Body of pancreas (tissue), 4 donors: ENCODE data around the gene ZEB2. TPM values are rescaled to one million over a fixed set of nuclear protein-coding genes. Genes with fewer than 3 reads are reported as not detected.

ENCODE experiments used
- ATAC-seq: fragments of 150-250 bp; one replicate; pipeline ENCODE4 v1.9.1; 2016
- DNase-seq, 4 donors: peaks; one replicate each; pipeline ENCODE4 v3.0.0-alpha.2; 2019
- H3K27ac ChIP-seq, 4 donors: fragments of 200-600 bp; sonication (generic); 1 replicate in 3 of 4; 2 replicates in 1 of 4; pipeline versions ENCODE4 v1.5.1 to v1.6.1; 2016 to 2019; ENCODE audit warnings: mild to moderate bottlenecking in 1 of 4, mixed read lengths in 1 of 4, moderate library complexity in 1 of 4
- H3K27me3 ChIP-seq, 2 donors: fragments of 200-600 bp; sonication (generic); one replicate each; pipeline ENCODE4 v1.6.0; 2016; ENCODE audit warnings: mild to moderate bottlenecking in 1 of 2
- H3K36me3 ChIP-seq, 2 donors: fragments of 200-600 bp; sonication (generic); replicated peaks in 1 of 2; 2 replicates each; pipeline ENCODE4 v1.5.1; 2016; ENCODE audit warnings: low read depth in 2 of 2; ENCODE audit not compliant: insufficient read depth in 1 of 2
- H3K4me1 ChIP-seq: fragments of 200-600 bp; sonication (generic); one replicate; pipeline ENCODE4 v1.6.0; 2016
- H3K4me3 ChIP-seq, 2 donors: fragments of 200-600 bp; sonication (generic); 1 replicate in 1 of 2; 2 replicates in 1 of 2; pipeline ENCODE4 v1.5.1; 2016 to 2019
- H3K9me3 ChIP-seq, 3 donors: fragments of 200-600 bp; sonication (generic); 1 replicate in 2 of 3; 2 replicates in 1 of 3; pipeline ENCODE4 v1.5.1; 2016
- POLR2A ChIP-seq, 3 donors: fragments of 450-650 bp; IDR thresholded peaks; one replicate each; pipeline ENCODE4 v1.6.1; 2016; ENCODE audit warnings: antibody characterized with exemption in 3 of 3, mild to moderate bottlenecking in 2 of 3
- WGBS, 2 donors: methylation state at CpG; one replicate each; pipeline ENCODE4 v1.1.5; 2017; 5-methylcytosine and 5-hydroxymethylcytosine counted together
- intact Hi-C: fragments of 100-400 bp; cut with DNase I; formaldehyde crosslinking; loops from one replicate; pipeline ENCODE4 v1.15.1; 2023
- total RNA-seq, 2 donors: library from RNA; depleted of rRNA; stranded (reverse); fragments of >200 nt; gene quantifications; one replicate each; pipeline ENCODE4 v1.1.0, GENCODE V29; 2016
- TF ChIP-seq, protein P1 (sequence below), 7 experiments: fragments of 450-650 bp in 4 of 7; fragments of 200-600 bp in 3 of 7; sonication (generic) in 3 of 7; IDR thresholded peaks; one replicate each; pipeline ENCODE4 v1.5.1; 2016 to 2019; ENCODE audit warnings: antibody characterized with exemption in 7 of 7

Gene ZEB2
- total RNA-seq, 2 donors from 2014 or later, result 18.5 to 24.6 TPM

DNA sequence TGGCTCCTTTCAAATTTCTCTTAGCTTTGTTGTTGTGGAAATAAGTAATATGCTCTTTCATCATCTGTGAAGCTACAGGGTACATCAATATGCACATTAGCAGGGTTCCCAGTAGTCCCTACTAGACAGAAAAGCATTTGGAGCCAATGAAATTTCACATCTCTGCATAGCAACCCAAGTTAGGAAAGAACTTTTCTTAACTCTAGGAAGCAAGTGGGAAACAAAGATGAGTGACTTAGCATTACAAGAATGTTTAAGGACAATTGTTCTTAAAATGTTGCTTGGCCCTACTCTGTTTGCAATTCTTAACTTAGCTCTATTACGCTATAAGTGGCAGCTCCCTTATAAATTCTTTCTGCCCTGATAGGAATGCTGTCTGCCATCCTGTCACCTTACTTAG, 39.6 kb downstream of the ZEB2 start:
- Histone ChIP-seq H3K4me3 (no peak overlapping the region), H3K36me3 (no peaks in the 10 kb centered on the region), H3K4me1 (peaks cover 10% of the 10 kb centered on the region), H3K9me3 (no peaks in the 10 kb centered on the region), H3K27ac (no peak overlapping the region), H3K27me3 (no peaks in the 10 kb centered on the region)
- ATAC-seq, result no peak
- no peak for TF ChIP-seq POLR2A (IDR thresholded peaks at IDR 0.05)
- TF ChIP-seq, protein P1, sequence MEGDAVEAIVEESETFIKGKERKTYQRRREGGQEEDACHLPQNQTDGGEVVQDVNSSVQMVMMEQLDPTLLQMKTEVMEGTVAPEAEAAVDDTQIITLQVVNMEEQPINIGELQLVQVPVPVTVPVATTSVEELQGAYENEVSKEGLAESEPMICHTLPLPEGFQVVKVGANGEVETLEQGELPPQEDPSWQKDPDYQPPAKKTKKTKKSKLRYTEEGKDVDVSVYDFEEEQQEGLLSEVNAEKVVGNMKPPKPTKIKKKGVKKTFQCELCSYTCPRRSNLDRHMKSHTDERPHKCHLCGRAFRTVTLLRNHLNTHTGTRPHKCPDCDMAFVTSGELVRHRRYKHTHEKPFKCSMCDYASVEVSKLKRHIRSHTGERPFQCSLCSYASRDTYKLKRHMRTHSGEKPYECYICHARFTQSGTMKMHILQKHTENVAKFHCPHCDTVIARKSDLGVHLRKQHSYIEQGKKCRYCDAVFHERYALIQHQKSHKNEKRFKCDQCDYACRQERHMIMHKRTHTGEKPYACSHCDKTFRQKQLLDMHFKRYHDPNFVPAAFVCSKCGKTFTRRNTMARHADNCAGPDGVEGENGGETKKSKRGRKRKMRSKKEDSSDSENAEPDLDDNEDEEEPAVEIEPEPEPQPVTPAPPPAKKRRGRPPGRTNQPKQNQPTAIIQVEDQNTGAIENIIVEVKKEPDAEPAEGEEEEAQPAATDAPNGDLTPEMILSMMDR (IDR thresholded peaks at IDR 0.05), result no peak
- intact Hi-C loops, result no loop called here
- 91 to 95% methylated on average over 1 of the region's 1 CpG for WGBS, 2 donors
- no peak for DNase-seq

DNA sequence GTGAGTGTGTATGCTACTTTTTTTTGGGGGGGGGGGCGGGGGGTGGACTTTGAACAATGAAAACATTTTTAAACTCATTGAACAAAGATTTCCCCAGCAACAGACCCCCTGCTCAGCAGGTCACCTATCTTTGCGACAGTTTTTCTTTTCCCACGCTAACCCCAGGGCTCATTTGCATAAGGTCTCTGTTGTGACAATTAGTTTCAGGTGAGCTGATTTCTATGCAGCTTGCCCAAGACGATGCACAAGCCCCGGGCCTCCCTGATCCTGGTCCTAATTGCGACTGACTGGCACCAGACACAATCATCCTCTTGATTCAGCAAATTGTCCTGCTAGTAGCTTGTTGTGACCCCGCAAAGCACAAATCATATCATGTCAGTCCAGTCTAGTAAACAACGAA, 40.3 kb downstream of the ZEB2 start:
- no peaks in the 10 kb centered on the region for H3K36me3 ChIP-seq
- H3K9me3 ChIP-seq, result no peaks in the 10 kb centered on the region
- TF ChIP-seq POLR2A (IDR thresholded peaks at IDR 0.05), result no peak
- TF ChIP-seq, protein P1 (IDR thresholded peaks at IDR 0.05), result no peak
- DNase-seq (no peak), ATAC-seq (no peak)
- H3K27ac ChIP-seq, result no peak overlapping the region
- intact Hi-C loops, result no loop called here
- no peaks in the 10 kb centered on the region for H3K27me3 ChIP-seq
- 70 to 75% methylated on average over 8 of the region's 8 CpGs for WGBS, 2 donors
- peaks cover 10% of the 10 kb centered on the region for H3K4me1 ChIP-seq
- H3K4me3 ChIP-seq, result no peak overlapping the region

- no peaks in the 10 kb centered on the region for H3K27me3 ChIP-seq
- intact Hi-C loops, result no loop called here
- ATAC-seq, result no peak
- TF ChIP-seq, protein P1 (IDR thresholded peaks at IDR 0.05), result no peak
- no peak for TF ChIP-seq POLR2A (IDR thresholded peaks at IDR 0.05)
- DNase-seq, result no peak
- peaks cover 10% of the 10 kb centered on the region for H3K4me1 ChIP-seq
- no peak overlapping the region for H3K27ac ChIP-seq
- no peak overlapping the region for H3K4me3 ChIP-seq
- no peaks in the 10 kb centered on the region for H3K9me3 ChIP-seq
- 77 to 78% methylated on average over 4 of the region's 4 CpGs for WGBS, 2 donors
- no peaks in the 10 kb centered on the region for H3K36me3 ChIP-seq
These were observed 40.8 kb downstream of the ZEB2 start for GRCh38 chr2:144479138-144479537.

GRCh38 chr2:144477957-144478311, 42.0 kb downstream of the ZEB2 start:
- H3K4me1 ChIP-seq, result peaks cover 10% of the 10 kb centered on the region
- no peaks in the 10 kb centered on the region for H3K9me3 ChIP-seq
- intact Hi-C loops, result no loop called here
- ATAC-seq, result no peak
- no peaks in the 10 kb centered on the region for H3K36me3 ChIP-seq
- TF ChIP-seq POLR2A (IDR thresholded peaks at IDR 0.05), result no peak
- TF ChIP-seq, protein P1 (IDR thresholded peaks at IDR 0.05), result no peak
- no peaks in the 10 kb centered on the region for H3K27me3 ChIP-seq
- WGBS, 2 donors, result 89 to 91% methylated on average over 7 of the region's 7 CpGs
- DNase-seq, result no peak
- no peak overlapping the region for H3K27ac ChIP-seq
- H3K4me3 ChIP-seq, result no peak overlapping the region

GRCh38 chr2:144477281-144477956, 42.5 kb downstream of the ZEB2 start:
- no peak for DNase-seq
- H3K4me3 ChIP-seq, result no peak overlapping the region
- no peaks in the 10 kb centered on the region for H3K9me3 ChIP-seq
- WGBS, 2 donors, result 77 to 79% methylated on average over 4 of the region's 4 CpGs
- TF ChIP-seq POLR2A (IDR thresholded peaks at IDR 0.05), result no peak
- TF ChIP-seq, protein P1 (IDR thresholded peaks at IDR 0.05), result no peak
- peaks cover 10% of the 10 kb centered on the region for H3K4me1 ChIP-seq
- H3K36me3 ChIP-seq, result no peaks in the 10 kb centered on the region
- ATAC-seq, result no peak
- intact Hi-C loops, result no loop called here
- no peaks in the 10 kb centered on the region for H3K27me3 ChIP-seq
- H3K27ac ChIP-seq, result no peak overlapping the region
